Neural cell (in vitro differentiated cells): ENCODE results near the gene CCNY.

Source experiments
- RAD21 ChIP-seq: fragments of 450-650 bp; conservative IDR thresholded peaks from 2 replicates; pipeline ENCODE4 v1.6.1; 2014; ENCODE audit warnings: antibody characterized with exemption, mild to moderate bottlenecking, moderate library complexity
- TF ChIP-seq, protein P1 (sequence below): fragments of 450-650 bp; IDR thresholded peaks from 2 replicates; pipeline ENCODE4 v1.5.1; 2014; ENCODE audit warnings: antibody characterized with exemption, mild to moderate bottlenecking, moderate library complexity; ENCODE audit not compliant: poor library complexity, severe bottlenecking

- TF ChIP-seq, protein P1, sequence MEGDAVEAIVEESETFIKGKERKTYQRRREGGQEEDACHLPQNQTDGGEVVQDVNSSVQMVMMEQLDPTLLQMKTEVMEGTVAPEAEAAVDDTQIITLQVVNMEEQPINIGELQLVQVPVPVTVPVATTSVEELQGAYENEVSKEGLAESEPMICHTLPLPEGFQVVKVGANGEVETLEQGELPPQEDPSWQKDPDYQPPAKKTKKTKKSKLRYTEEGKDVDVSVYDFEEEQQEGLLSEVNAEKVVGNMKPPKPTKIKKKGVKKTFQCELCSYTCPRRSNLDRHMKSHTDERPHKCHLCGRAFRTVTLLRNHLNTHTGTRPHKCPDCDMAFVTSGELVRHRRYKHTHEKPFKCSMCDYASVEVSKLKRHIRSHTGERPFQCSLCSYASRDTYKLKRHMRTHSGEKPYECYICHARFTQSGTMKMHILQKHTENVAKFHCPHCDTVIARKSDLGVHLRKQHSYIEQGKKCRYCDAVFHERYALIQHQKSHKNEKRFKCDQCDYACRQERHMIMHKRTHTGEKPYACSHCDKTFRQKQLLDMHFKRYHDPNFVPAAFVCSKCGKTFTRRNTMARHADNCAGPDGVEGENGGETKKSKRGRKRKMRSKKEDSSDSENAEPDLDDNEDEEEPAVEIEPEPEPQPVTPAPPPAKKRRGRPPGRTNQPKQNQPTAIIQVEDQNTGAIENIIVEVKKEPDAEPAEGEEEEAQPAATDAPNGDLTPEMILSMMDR, result no peak
- no peak for TF ChIP-seq RAD21
Measured at GRCh38 chr10:35390161-35390840, 54.0 kb downstream of the CCNY start.
